ENCODE results near the gene SRD5A1. TPM values are rescaled to one million over a fixed set of nuclear protein-coding genes. Genes with fewer than 3 reads are reported as not detected.

The SRD5A1 gene
- total RNA-seq, 2 experiments from 2014 or later, result 10.1 to 10.4 TPM

- ChIA-PET POLR2A (no interaction called here), CTCF (no interaction called here)
- peaks cover 33% of the 10 kb centered on the region for H3K36me3 Mint-ChIP-seq (ENCODE audit: low read depth)
- H3K27me3 Mint-ChIP-seq, result peaks cover 2% of the 10 kb centered on the region
- DNase-seq, result no peak
- H3K4me1 Mint-ChIP-seq, result peaks cover 66% of the 10 kb centered on the region
- no peaks in the 10 kb centered on the region for H3K9me3 Mint-ChIP-seq
- H3K4me3 Mint-ChIP-seq, result peak overlapping the region; percentile 80
- H3K27ac Mint-ChIP-seq, result peak overlapping the region; percentile 85
Measured at GRCh38 chr5:6715271-6715670, 82.0 kb downstream of the SRD5A1 start.

- peaks cover 65% of the 10 kb centered on the region for H3K4me1 Mint-ChIP-seq
- ChIA-PET CTCF (no interaction called here), POLR2A (no interaction called here)
- peaks cover 32% of the 10 kb centered on the region for H3K36me3 Mint-ChIP-seq (ENCODE audit: low read depth)
- H3K27me3 Mint-ChIP-seq, result no peaks in the 10 kb centered on the region
- H3K27ac Mint-ChIP-seq, result peak overlapping the region; percentile 85
- DNase-seq, result peak; percentile 64
- peak overlapping the region; percentile 80 for H3K4me3 Mint-ChIP-seq
- H3K9me3 Mint-ChIP-seq, result no peaks in the 10 kb centered on the region
Measured at GRCh38 chr5:6715758-6716628, 82.8 kb downstream of the SRD5A1 start.

GRCh38 chr5:6716629-6717149, 83.4 kb downstream of the SRD5A1 start:
- peak overlapping the region; percentile 85 for H3K27ac Mint-ChIP-seq
- CTCF ChIA-PET, result interaction anchor here (1.3 kb wide), 1 partner anchor 9 kb away, joined by 3 read pairs; no protein-coding TSS in a partner anchor
- peak overlapping the region; percentile 80 for H3K4me3 Mint-ChIP-seq
- H3K36me3 Mint-ChIP-seq (ENCODE audit: low read depth), result peaks cover 32% of the 10 kb centered on the region
- H3K27me3 Mint-ChIP-seq, result no peaks in the 10 kb centered on the region
- DNase-seq, result no peak
- POLR2A ChIA-PET, result no interaction called here
- peaks cover 66% of the 10 kb centered on the region for H3K4me1 Mint-ChIP-seq
- no peaks in the 10 kb centered on the region for H3K9me3 Mint-ChIP-seq

- POLR2A ChIA-PET, result no interaction called here
- no peak overlapping the region for H3K4me3 Mint-ChIP-seq
- no peak for DNase-seq
- H3K27me3 Mint-ChIP-seq, result no peaks in the 10 kb centered on the region
- peak overlapping the region; percentile 36 for H3K27ac Mint-ChIP-seq
- H3K9me3 Mint-ChIP-seq, result no peaks in the 10 kb centered on the region
- CTCF ChIA-PET, result interaction anchor here (1.3 to 1.4 kb wide), 2 partner anchors 8 to 15 kb away, joined by 3 read pairs; no protein-coding TSS in a partner anchor
- peaks cover 66% of the 10 kb centered on the region for H3K4me1 Mint-ChIP-seq
- H3K36me3 Mint-ChIP-seq (ENCODE audit: low read depth), result peaks cover 32% of the 10 kb centered on the region
Measured at GRCh38 chr5:6717247-6717646, 84.0 kb downstream of the SRD5A1 start.

- CTCF ChIA-PET, result interaction anchor here (1.3 to 1.4 kb wide), 2 partner anchors 8 to 14 kb away, joined by 3 read pairs; no protein-coding TSS in a partner anchor
- H3K9me3 Mint-ChIP-seq, result no peaks in the 10 kb centered on the region
- peak overlapping the region; percentile 36 for H3K27ac Mint-ChIP-seq
- POLR2A ChIA-PET, result no interaction called here
- no peak overlapping the region for H3K4me3 Mint-ChIP-seq
- H3K4me1 Mint-ChIP-seq, result peaks cover 71% of the 10 kb centered on the region
- H3K27me3 Mint-ChIP-seq, result no peaks in the 10 kb centered on the region
- DNase-seq, result peak; percentile 5
- peaks cover 32% of the 10 kb centered on the region for H3K36me3 Mint-ChIP-seq (ENCODE audit: low read depth)
Measured at GRCh38 chr5:6717687-6718086, 84.4 kb downstream of the SRD5A1 start.

- ChIA-PET POLR2A (no interaction called here), CTCF (interaction anchor here (0.6 to 1.4 kb wide), 3 partner anchors 10 to 143 kb away, joined by 3 read pairs; no protein-coding TSS in a partner anchor)
- Mint-ChIP-seq H3K36me3 (ENCODE audit: low read depth) (peaks cover 33% of the 10 kb centered on the region), H3K27me3 (no peaks in the 10 kb centered on the region), H3K9me3 (no peaks in the 10 kb centered on the region), H3K27ac (peak overlapping the region; percentile 22), H3K4me3 (no peak overlapping the region), H3K4me1 (peaks cover 75% of the 10 kb centered on the region)
- peak; percentile 5 for DNase-seq
Measured at GRCh38 chr5:6718161-6718681, 85.0 kb downstream of the SRD5A1 start.

- Mint-ChIP-seq H3K9me3 (no peaks in the 10 kb centered on the region), H3K36me3 (ENCODE audit: low read depth) (peaks cover 38% of the 10 kb centered on the region), H3K27me3 (no peaks in the 10 kb centered on the region), H3K27ac (no peak overlapping the region), H3K4me1 (peaks cover 80% of the 10 kb centered on the region), H3K4me3 (no peak overlapping the region)
- ChIA-PET POLR2A (no interaction called here), CTCF (interaction anchor here (0.6 to 1.4 kb wide), 3 partner anchors 10 to 144 kb away, joined by 3 read pairs; no protein-coding TSS in a partner anchor)
- DNase-seq, result peak; percentile 1
Measured at GRCh38 chr5:6718718-6719117, 85.5 kb downstream of the SRD5A1 start.

GRCh38 chr5:6719417-6719816, 86.2 kb downstream of the SRD5A1 start:
- ChIA-PET CTCF (no interaction called here), POLR2A (no interaction called here)
- Mint-ChIP-seq H3K27me3 (no peaks in the 10 kb centered on the region), H3K4me3 (no peak overlapping the region), H3K4me1 (peaks cover 87% of the 10 kb centered on the region), H3K9me3 (no peaks in the 10 kb centered on the region), H3K36me3 (ENCODE audit: low read depth) (peaks cover 45% of the 10 kb centered on the region), H3K27ac (no peak overlapping the region)
- DNase-seq, result peak; percentile 5

GRCh38 chr5:6719896-6720560, 86.8 kb downstream of the SRD5A1 start:
- DNase-seq, result no peak
- H3K4me1 Mint-ChIP-seq, result peaks cover 91% of the 10 kb centered on the region
- ChIA-PET CTCF (no interaction called here), POLR2A (no interaction called here)
- no peaks in the 10 kb centered on the region for H3K9me3 Mint-ChIP-seq
- no peaks in the 10 kb centered on the region for H3K27me3 Mint-ChIP-seq
- H3K4me3 Mint-ChIP-seq, result no peak overlapping the region
- H3K36me3 Mint-ChIP-seq (ENCODE audit: low read depth), result peaks cover 46% of the 10 kb centered on the region
- peak overlapping the region; percentile 68 for H3K27ac Mint-ChIP-seq

- H3K27me3 Mint-ChIP-seq, result no peaks in the 10 kb centered on the region
- peak overlapping the region; percentile 68 for H3K27ac Mint-ChIP-seq
Measured at GRCh38 chr5:6720561-6720921, 87.3 kb downstream of the SRD5A1 start.

GRCh38 chr5:6721442-6721841, 88.2 kb downstream of the SRD5A1 start:
- Mint-ChIP-seq H3K36me3 (ENCODE audit: low read depth) (peaks cover 41% of the 10 kb centered on the region), H3K4me1 (peaks cover 86% of the 10 kb centered on the region), H3K27me3 (no peaks in the 10 kb centered on the region), H3K4me3 (no peak overlapping the region), H3K27ac (peak overlapping the region; percentile 84), H3K9me3 (no peaks in the 10 kb centered on the region)
- ChIA-PET POLR2A (no interaction called here), CTCF (interaction anchor here (1.3 to 1.6 kb wide), 2 partner anchors 9 to 48 kb away, joined by 3 to 5 read pairs; no protein-coding TSS in a partner anchor)
- DNase-seq, result no peak

More at GRCh38 chr5:6720561-6720921, 87.3 kb downstream of the SRD5A1 start:
- ChIA-PET CTCF (no interaction called here), POLR2A (no interaction called here)
- DNase-seq, result no peak
- H3K4me1 Mint-ChIP-seq, result peaks cover 87% of the 10 kb centered on the region
- H3K36me3 Mint-ChIP-seq (ENCODE audit: low read depth), result peaks cover 46% of the 10 kb centered on the region
- no peak overlapping the region for H3K4me3 Mint-ChIP-seq
- no peaks in the 10 kb centered on the region for H3K9me3 Mint-ChIP-seq

GRCh38 chr5:6722015-6722414, 88.8 kb downstream of the SRD5A1 start:
- peak; percentile 22 for DNase-seq
- Mint-ChIP-seq H3K27ac (peak overlapping the region; percentile 84), H3K4me1 (peaks cover 84% of the 10 kb centered on the region), H3K4me3 (peak overlapping the region; percentile 38), H3K9me3 (no peaks in the 10 kb centered on the region), H3K27me3 (no peaks in the 10 kb centered on the region), H3K36me3 (ENCODE audit: low read depth) (peaks cover 39% of the 10 kb centered on the region)
- ChIA-PET CTCF (interaction anchor here (0.9 to 1.6 kb wide), 3 partner anchors 8 to 48 kb away, joined by 3 to 5 read pairs (median 3); no protein-coding TSS in a partner anchor), POLR2A (no interaction called here)
